ACHN (cell line): ENCODE results near the gene CDK1.
A peak's percentile ranks its signal among the peaks of the same experiment; 100 is the strongest.

Experiments used
- DNase-seq: peaks from one replicate; pipeline ENCODE4 v3.0.0-alpha.2; 2015
- in situ Hi-C: cut with HindIII; loops from 2 replicates; pipeline ENCODE4 v1.10.0; 2017; ENCODE audit warnings: low sequenced_read_pairs, low pct_ligation_motif_present, low pct_unique_long_range_greater_than_20kb

CDK1 gene

GRCh38 chr10:60762554-60762953, 15.7 kb upstream of the CDK1 start:
- in situ Hi-C loops, result no loop called here
- no peak for DNase-seq

GRCh38 chr10:60767424-60767823, 10.9 kb upstream of the CDK1 start:
- no peak for DNase-seq
- in situ Hi-C loops, result no loop called here

- DNase-seq, result peak; percentile 55
- in situ Hi-C loops, result no loop called here
Measured at GRCh38 chr10:60769406-60769805, 8.9 kb upstream of the CDK1 start.

GRCh38 chr10:60777696-60778213, 523 bp upstream of the CDK1 start:
- in situ Hi-C loops, result no loop called here
- no peak for DNase-seq

GRCh38 chr10:60778971-60779796, 906 bp downstream of the CDK1 start:
- in situ Hi-C loops, result no loop called here
- peak; percentile 23 for DNase-seq

- in situ Hi-C loops, result no loop called here
- DNase-seq, result no peak
Measured at GRCh38 chr10:60781661-60782060, 3.4 kb downstream of the CDK1 start.

- DNase-seq, result no peak
- in situ Hi-C loops, result no loop called here
Measured at GRCh38 chr10:60784641-60785040, 6.4 kb downstream of the CDK1 start.

- in situ Hi-C loops, result no loop called here
- no peak for DNase-seq
Measured at GRCh38 chr10:60788544-60788943, 10.3 kb downstream of the CDK1 start.

GRCh38 chr10:60789340-60789739, 11.1 kb downstream of the CDK1 start:
- no peak for DNase-seq
- in situ Hi-C loops, result no loop called here

GRCh38 chr10:60794953-60795352, 16.7 kb downstream of the CDK1 start:
- DNase-seq, result no peak
- in situ Hi-C loops, result no loop called here

- in situ Hi-C loops, result no loop called here
- no peak for DNase-seq
Measured at GRCh38 chr10:60795465-60796202, 17.4 kb downstream of the CDK1 start.

- in situ Hi-C loops, result no loop called here
- no peak for DNase-seq
Measured at GRCh38 chr10:60796481-60796880, 18.2 kb downstream of the CDK1 start.

- DNase-seq, result no peak
- in situ Hi-C loops, result no loop called here
Measured at GRCh38 chr10:60797200-60797599, 18.9 kb downstream of the CDK1 start.

- no peak for DNase-seq
- in situ Hi-C loops, result no loop called here
Measured at GRCh38 chr10:60798031-60798430, 19.8 kb downstream of the CDK1 start.

- no peak for DNase-seq
- in situ Hi-C loops, result no loop called here
Measured at GRCh38 chr10:60798870-60799269, 20.6 kb downstream of the CDK1 start.

GRCh38 chr10:60799971-60800650, 21.8 kb downstream of the CDK1 start:
- no peak for DNase-seq
- in situ Hi-C loops, result loop anchor here (25.0 kb wide), 1 partner anchor 162 kb away; no protein-coding TSS in a partner anchor

- DNase-seq, result no peak
- in situ Hi-C loops, result loop anchor here (25.0 kb wide), 1 partner anchor 161 kb away; no protein-coding TSS in a partner anchor
Measured at GRCh38 chr10:60800918-60801317, 22.6 kb downstream of the CDK1 start.

GRCh38 chr10:60801522-60801921, 23.2 kb downstream of the CDK1 start:
- in situ Hi-C loops, result loop anchor here (25.0 kb wide), 1 partner anchor 161 kb away; no protein-coding TSS in a partner anchor
- no peak for DNase-seq

GRCh38 chr10:60803433-60803832, 25.2 kb downstream of the CDK1 start:
- in situ Hi-C loops, result loop anchor here (25.0 kb wide), 1 partner anchor 159 kb away; no protein-coding TSS in a partner anchor
- DNase-seq, result no peak
